GM12878 (cell line): ENCODE measurements around the gene MIER3. TPM values are rescaled to one million over a fixed set of nuclear protein-coding genes. Genes with fewer than 3 reads are reported as not detected.

Experiments used
- ATAC-seq: fragments of 200-7000 bp; cut with Tn5 transposase; 3 replicates; pipeline ENCODE4 v1.9.1; 2020; ENCODE audit warnings: mild to moderate bottlenecking, moderate library complexity
- BruUV-seq: library from RNA; stranded (reverse); fragments of 400-500 nt; replicated peaks from 2 replicates; lab custom pipeline; 2021; lab: Mats Ljungman, UMichigan
- CTCF ChIA-PET: fragments of 300-600 bp; sonication (Branson Sonifier 250); formaldehyde crosslinking; extraction: SDS; loops from one replicate; lab custom pipeline; 2021; ENCODE audit warnings: inconsistent platforms; lab: Yijun Ruan, JAX
- POLR2A ChIA-PET: fragments of 350-600 bp; formaldehyde crosslinking; extraction: SDS; loops from one replicate; lab custom pipeline; 2021; ENCODE audit warnings: inconsistent platforms; lab: Charles Lee
- RAD21 ChIA-PET: fragments of 300-600 bp; sonication (Branson Sonifier 250); formaldehyde crosslinking; loops from one replicate; lab custom pipeline; 2023; ENCODE audit warnings: antibody characterized with exemption; ENCODE audit not compliant: unreplicated experiment; lab: Charles Lee
- SMC1A ChIA-PET: fragments of 300-600 bp; sonication (Branson Sonifier 250); formaldehyde crosslinking; loops from one replicate; lab custom pipeline; 2023; ENCODE audit not compliant: unreplicated experiment, uncharacterized antibody; lab: Charles Lee
- DNase-seq: peaks from one replicate; pipeline ENCODE4 v3.0.0-alpha.2; 2011; ENCODE audit warnings: low read depth, low spot score
- FAIRE-seq: peaks from 3 replicates; lab custom pipeline; 2011; peaks lifted over from hg19 to GRCh38; lab: Jason Lieb, UNC
- H2AFZ ChIP-seq: 2 replicates; pipeline ENCODE4 v1.6.0; 2011; ENCODE audit warnings: low read depth, low read length, control low read depth; ENCODE audit not compliant: control insufficient read depth
- H3K27ac ChIP-seq: 2 replicates; pipeline ENCODE4 v1.5.1; 2011; ENCODE audit warnings: control low read depth; ENCODE audit not compliant: control insufficient read depth, insufficient read depth
- H3K27me3 ChIP-seq, 2 experiments: replicated peaks in 1 of 2; 2 replicates each; pipeline versions ENCODE4 v1.6.0 to v1.6.1; 2011; ENCODE audit warnings: low read length in 1 of 2; ENCODE audit not compliant: control insufficient read depth in 2 of 2, insufficient read depth in 2 of 2
- H3K36me3 ChIP-seq, 2 experiments: 2 replicates each; pipeline ENCODE4 v1.5.1; 2011; ENCODE audit warnings: low read length in 1 of 2; ENCODE audit not compliant: control insufficient read depth in 2 of 2, insufficient read depth in 2 of 2
- H3K4me1 ChIP-seq: 2 replicates; pipeline ENCODE4 v1.6.1; 2011; ENCODE audit warnings: mild to moderate bottlenecking, low read length, moderate library complexity, mixed read lengths; ENCODE audit not compliant: control insufficient read depth, insufficient read depth
- H3K4me2 ChIP-seq: 2 replicates; pipeline ENCODE4 v1.6.0; 2011; ENCODE audit warnings: control low read depth; ENCODE audit not compliant: control insufficient read depth, insufficient read depth
- H3K4me3 ChIP-seq: fragments of 200-600 bp; sonication (generic); 2 replicates; pipeline ENCODE4 v1.5.1; 2016
- H3K79me2 ChIP-seq: 2 replicates; pipeline ENCODE4 v1.6.0; 2011; ENCODE audit warnings: low read length; ENCODE audit not compliant: control insufficient read depth, insufficient read depth
- H3K9ac ChIP-seq: 2 replicates; pipeline ENCODE4 v1.8.0; 2011; ENCODE audit warnings: low read length, control low read depth, mixed read lengths; ENCODE audit not compliant: control insufficient read depth, insufficient read depth
- H3K9me3 ChIP-seq: replicated peaks from 3 replicates; pipeline ENCODE4 v1.5.1; 2011; ENCODE audit warnings: mild to moderate bottlenecking, low read length; ENCODE audit not compliant: control insufficient read depth, insufficient read depth
- H4K20me1 ChIP-seq: 2 replicates; pipeline ENCODE4 v1.6.0; 2011; ENCODE audit not compliant: control insufficient read depth, insufficient read depth
- BMI1 ChIP-seq: fragments of 450-650 bp; IDR thresholded peaks from 2 replicates; pipeline ENCODE4 v1.6.1; 2016; ENCODE audit warnings: mild to moderate bottlenecking, moderate library complexity, borderline replicate concordance
- CBFB ChIP-seq: IDR thresholded peaks from 2 replicates; pipeline ENCODE4 v1.6.1; 2016; ENCODE audit warnings: antibody characterized with exemption, low read depth
- ETV6 ChIP-seq, 2 experiments: fragments of 450-650 bp in 1 of 2; IDR thresholded peaks in 1 of 2; conservative IDR thresholded peaks in 1 of 2; 2 replicates each; pipeline ENCODE4 v1.6.1; 2014; ENCODE audit warnings: antibody characterized with exemption in 1 of 2, borderline replicate concordance in 1 of 2, low read depth in 1 of 2, mild to moderate bottlenecking in 1 of 2, moderate library complexity in 1 of 2
- GABPA ChIP-seq: IDR thresholded peaks from 2 replicates; pipeline ENCODE4 v1.6.1; 2014; ENCODE audit warnings: antibody characterized with exemption, low read depth, mild to moderate bottlenecking, inconsistent platforms
- HCFC1 ChIP-seq: fragments of 150-350 bp; IDR thresholded peaks from 2 replicates; pipeline ENCODE4 v1.6.1; 2014; ENCODE audit warnings: low read length
- MEF2B ChIP-seq: fragments of 450-650 bp; IDR thresholded peaks from 2 replicates; pipeline ENCODE4 v1.6.1; 2018; ENCODE audit warnings: mild to moderate bottlenecking, moderate library complexity; ENCODE audit not compliant: partially characterized antibody, poor library complexity, severe bottlenecking
- NRF1 ChIP-seq: conservative IDR thresholded peaks from 2 replicates; pipeline ENCODE4 v1.6.1; 2011; ENCODE audit warnings: mild to moderate bottlenecking, low read depth, low read length, improper control_type of control experiment
- RAD51 ChIP-seq: fragments of 450-650 bp; IDR thresholded peaks from 2 replicates; pipeline ENCODE4 v1.6.1; 2016; ENCODE audit warnings: moderate library complexity, mild to moderate bottlenecking, inconsistent platforms
- RB1 ChIP-seq: fragments of 450-650 bp; formaldehyde crosslinking; IDR thresholded peaks from 2 replicates; pipeline ENCODE4 v1.6.1; 2017; ENCODE audit warnings: mild to moderate bottlenecking, borderline replicate concordance
- TBL1XR1 ChIP-seq: IDR thresholded peaks from 2 replicates; pipeline ENCODE4 v1.6.1; 2012; ENCODE audit warnings: low read depth, low read length, improper control_type of control experiment
- WGBS: methylation state at CpG from one replicate; pipeline ENCODE4 v1.1.6; 2016; ENCODE audit warnings: low lambda C conversion rate; ENCODE audit not compliant: insufficient replicate concordance, insufficient coverage; ENCODE audit errors: missing lambda C conversion rate; 5-methylcytosine and 5-hydroxymethylcytosine counted together
- in situ Hi-C: fragments of 300-500 bp; cut with MboI; formaldehyde crosslinking; loops from 9 replicates; pipeline ENCODE4 v1.14.3; 2018; ENCODE audit warnings: mixed read lengths
- intact Hi-C: fragments of 100-400 bp; cut with micrococcal nuclease; formaldehyde crosslinking; loops from one replicate; pipeline ENCODE4 v1.14.2; 2022; ENCODE audit not compliant: unreplicated experiment
- polyA plus RNA-seq, 11 experiments: library from polyadenylated mRNA; depleted of rRNA in 4 of 11; unstranded in 6 of 11; stranded (reverse) in 5 of 11; fragments of >200 nt; fragmentation: Nextera tagmentation in 4 of 11; fragmentation: Illumina TruSeq in 1 of 11; extraction: Ambion mirVana in 4 of 11; extraction: Trizol in 1 of 11; gene quantifications; 1 replicate in 1 of 11; 2 replicates in 10 of 11; pipeline versions ENCODE4 v1.2.1 to v1.2.3, GENCODE V29; 2011 to 2016; ENCODE audit warnings: inconsistent platforms in 2 of 11, missing spikeins in 2 of 11, low read depth in 1 of 11
- total RNA-seq, 4 experiments: library from RNA; depleted of rRNA in 3 of 4; stranded (reverse); fragments of >200 nt in 3 of 4; fragmentation: Illumina TruSeq in 1 of 4; extraction: Trizol in 1 of 4; gene quantifications; 2 replicates each; pipeline versions ENCODE4 v1.2.1 to v1.2.3, GENCODE V29; 2013 to 2021
- TF ChIP-seq, protein P1 (sequence below): IDR thresholded peaks from 2 replicates; pipeline ENCODE4 v1.6.1; 2012; ENCODE audit warnings: low read length, inconsistent platforms

MIER3 gene
- total and polyA plus RNA-seq, 10 of the 15 experiments (the other 5 are each of a cell fraction or from before 2014, with no cell fraction given) = 2.9 to 14.6 (median 7.2) TPM

DNA sequence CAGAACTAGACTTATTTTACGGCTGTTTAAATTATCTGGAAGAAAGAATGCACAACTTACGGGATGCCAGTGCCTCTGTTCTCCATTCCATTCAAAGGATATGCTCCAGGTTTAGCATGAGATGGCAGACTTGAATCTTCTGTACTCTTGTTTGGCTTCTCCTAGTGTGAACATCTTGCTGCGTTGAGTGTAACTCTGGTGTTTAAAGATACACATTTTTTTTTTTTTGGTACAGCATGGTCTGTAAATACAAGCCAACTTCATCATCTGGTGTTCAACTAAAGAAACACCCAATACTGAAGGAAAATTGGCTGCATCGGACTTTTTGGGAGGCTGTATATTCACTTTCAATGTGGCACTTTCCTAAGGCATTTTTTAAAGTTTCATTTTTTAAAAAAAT is 7.4 kb upstream of the MIER3 start:
- H3K9me3 ChIP-seq = no peaks in the 10 kb centered on the region
- peaks cover 0 to 2% of the 10 kb centered on the region in 2 experiments; a peak in 3 of 4 replicates for H3K27me3 ChIP-seq
- intact Hi-C loops (no loop called here), in situ Hi-C loops (no loop called here)
- no peak for TF ChIP-seq TBL1XR1
- no peak for TF ChIP-seq HCFC1
- TF ChIP-seq BMI1 = no peak
- no peak for TF ChIP-seq NRF1
- TF ChIP-seq GABPA = no peak
- TF ChIP-seq ETV6 (conservative IDR thresholded peaks at IDR 0.05 in 1 of 2, IDR thresholded peaks at IDR 0.05 in 1 of 2; ENCODE audit: borderline replicate concordance in 1 of 2, low read depth in 1 of 2) = no peak
- TF ChIP-seq CBFB = no peak
- TF ChIP-seq MEF2B = no peak
- TF ChIP-seq, protein P1, sequence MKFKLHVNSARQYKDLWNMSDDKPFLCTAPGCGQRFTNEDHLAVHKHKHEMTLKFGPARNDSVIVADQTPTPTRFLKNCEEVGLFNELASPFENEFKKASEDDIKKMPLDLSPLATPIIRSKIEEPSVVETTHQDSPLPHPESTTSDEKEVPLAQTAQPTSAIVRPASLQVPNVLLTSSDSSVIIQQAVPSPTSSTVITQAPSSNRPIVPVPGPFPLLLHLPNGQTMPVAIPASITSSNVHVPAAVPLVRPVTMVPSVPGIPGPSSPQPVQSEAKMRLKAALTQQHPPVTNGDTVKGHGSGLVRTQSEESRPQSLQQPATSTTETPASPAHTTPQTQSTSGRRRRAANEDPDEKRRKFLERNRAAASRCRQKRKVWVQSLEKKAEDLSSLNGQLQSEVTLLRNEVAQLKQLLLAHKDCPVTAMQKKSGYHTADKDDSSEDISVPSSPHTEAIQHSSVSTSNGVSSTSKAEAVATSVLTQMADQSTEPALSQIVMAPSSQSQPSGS = no peak
- TF ChIP-seq RAD51 = no peak
- TF ChIP-seq RB1 = no peak
- POLR2A ChIA-PET = no interaction called here
- DNase-seq = no peak
- H3K4me1 ChIP-seq = no peaks in the 10 kb centered on the region
- FAIRE-seq = no peak
- SMC1A ChIA-PET = no interaction called here
- no peak overlapping the region for H2AFZ ChIP-seq
- H3K27ac ChIP-seq = no peak overlapping the region
- BruUV-seq = no TSS peak
- 66% methylated on average over 4 of the region's 4 CpGs for WGBS
- CTCF ChIA-PET = interaction anchor here (1.8 kb wide), 1 partner anchor 59 kb away, joined by 3 read pairs; no protein-coding TSS in a partner anchor
- RAD21 ChIA-PET = no interaction called here
- no peaks in the 10 kb centered on the region for H3K79me2 ChIP-seq
- no peaks in the 10 kb centered on the region for H4K20me1 ChIP-seq
- no peak overlapping the region for H3K4me3 ChIP-seq
- H3K36me3 ChIP-seq = no peaks in the 10 kb centered on the region
- no peak overlapping the region for H3K9ac ChIP-seq
- ATAC-seq = no peak
- H3K4me2 ChIP-seq = no peak overlapping the region
